K562 (cell line): Measurements from ENCODE around the gene MELK. TPM values are rescaled to one million over a fixed set of nuclear protein-coding genes. Genes with fewer than 3 reads are reported as not detected.
A peak's percentile ranks its signal among the peaks of the same experiment; 100 is the strongest.

Experiments used
- ATAC-seq: fragments of 200-7000 bp; cut with Tn5 transposase; 3 replicates; pipeline ENCODE4 v1.9.1; 2020; ENCODE audit warnings: moderate library complexity
- BruUV-seq: library from RNA; stranded (reverse); fragments of 400-500 nt; replicated peaks from 2 replicates; lab custom pipeline; 2021; lab: Mats Ljungman, UMichigan
- CTCF ChIA-PET: fragments of 300-600 bp; formaldehyde crosslinking; extraction: SDS; loops from one replicate; lab custom pipeline; 2021; ENCODE audit warnings: low intra/inter-chr PET ratio; lab: Yijun Ruan, JAX
- POLR2A ChIA-PET: fragments of 300-600, 350-650 bp; sonication (Branson Sonifier 250); formaldehyde crosslinking; extraction: SDS; loops from one replicate; lab custom pipeline; 2021; ENCODE audit warnings: antibody characterized with exemption, inconsistent platforms; lab: Yijun Ruan, JAX
- DNase-seq, 4 experiments: peaks; one replicate each; pipeline versions ENCODE4 v3.0.0 to v3.0.0-alpha.2; 2011 to 2018; ENCODE audit warnings: low spot score in 3 of 4, mixed read lengths in 3 of 4; ENCODE audit errors: extremely low read depth in 1 of 4
- FAIRE-seq: peaks from 2 replicates; lab custom pipeline; 2011; peaks lifted over from hg19 to GRCh38; lab: Jason Lieb, UNC
- H2AFZ ChIP-seq: 2 replicates; pipeline ENCODE4 v1.6.0; 2011; ENCODE audit warnings: low read depth, low read length, control low read depth, inconsistent platforms
- H3K27ac ChIP-seq: fragments of 200-600 bp; 3 replicates; pipeline ENCODE4 v1.8.0; 2011; ENCODE audit warnings: low read depth, mild to moderate bottlenecking, control low read depth, inconsistent platforms, low read length, moderate library complexity, mixed read lengths; ENCODE audit errors: extremely low read depth
- H3K27me3 ChIP-seq, 2 experiments: fragments of 300-600 bp in 1 of 2; 2 replicates in 1 of 2; 3 replicates in 1 of 2; pipeline versions ENCODE4 v1.6.0 to v1.8.0; 2011; ENCODE audit warnings: inconsistent platforms in 2 of 2, low read length in 2 of 2, mild to moderate bottlenecking in 1 of 2, mixed read lengths in 1 of 2, moderate library complexity in 1 of 2; ENCODE audit not compliant: control insufficient read depth in 2 of 2, insufficient read depth in 2 of 2
- H3K36me3 ChIP-seq: fragments of 300-600 bp; 3 replicates; pipeline ENCODE4 v1.8.0; 2011; ENCODE audit warnings: mild to moderate bottlenecking, low read length, inconsistent platforms; ENCODE audit not compliant: control insufficient read depth, insufficient read depth
- H3K4me1 ChIP-seq, 2 experiments: fragments of 200-600 bp in 1 of 2; replicated peaks in 1 of 2; 2 replicates in 1 of 2; 3 replicates in 1 of 2; pipeline versions ENCODE4 v1.5.1 to v1.8.0; 2011; ENCODE audit warnings: inconsistent platforms in 2 of 2, low read length in 2 of 2, mild to moderate bottlenecking in 1 of 2, mixed read lengths in 1 of 2, moderate library complexity in 1 of 2; ENCODE audit not compliant: control insufficient read depth in 2 of 2, insufficient read depth in 2 of 2
- H3K4me2 ChIP-seq: 2 replicates; pipeline ENCODE4 v1.6.1; 2011; ENCODE audit warnings: low read length, control low read depth, inconsistent platforms, mixed read lengths; ENCODE audit not compliant: insufficient read depth
- H3K4me3 ChIP-seq: fragments of 200-600 bp; sonication (generic), shearing (Covaris generic); 2 replicates; pipeline ENCODE4 v1.5.1; 2016; ENCODE audit warnings: control low read depth, inconsistent platforms
- H3K79me2 ChIP-seq: fragments of 200-600 bp; 3 replicates; pipeline ENCODE4 v1.8.0; 2011; ENCODE audit warnings: low read length, inconsistent platforms; ENCODE audit not compliant: control insufficient read depth, insufficient read depth
- H3K9ac ChIP-seq, 2 experiments: 2 replicates each; pipeline versions ENCODE4 v1.6.0 to v1.6.1; 2011; ENCODE audit warnings: low read depth in 2 of 2, low read length in 2 of 2, control low read depth in 1 of 2, inconsistent platforms in 1 of 2, mild to moderate bottlenecking in 1 of 2, mixed read lengths in 1 of 2; ENCODE audit not compliant: insufficient read depth in 1 of 2
- H3K9me1 ChIP-seq: one replicate; pipeline ENCODE4 v1.6.0; 2011; ENCODE audit warnings: inconsistent platforms, mild to moderate bottlenecking, low read length, moderate library complexity; ENCODE audit not compliant: control insufficient read depth, insufficient read depth
- H3K9me3 ChIP-seq: replicated peaks from 2 replicates; pipeline ENCODE4 v1.5.1; 2011; ENCODE audit warnings: low read depth, low read length, inconsistent platforms; ENCODE audit not compliant: control insufficient read depth, insufficient read depth
- H4K20me1 ChIP-seq: replicated peaks from 2 replicates; pipeline ENCODE4 v1.6.1; 2011; ENCODE audit warnings: low read length, inconsistent platforms, mixed read lengths; ENCODE audit not compliant: control insufficient read depth, insufficient read depth
- FOXA3 ChIP-seq, 2 experiments: fragments of 450-650 bp in 1 of 2; sonication (generic) in 1 of 2; formaldehyde crosslinking; IDR thresholded peaks in 1 of 2; conservative IDR thresholded peaks in 1 of 2; 2 replicates each; pipeline versions ENCODE4 v1.4.0 to v1.8.0; 2020 to 2022; ENCODE audit warnings: mild to moderate bottlenecking in 2 of 2, missing genetic modification reagents in 1 of 2
- GABPA ChIP-seq: fragments of 200-800 bp; sonication (Bioruptor generic); conservative IDR thresholded peaks from 2 replicates; pipeline ENCODE4 v1.6.1; 2016; ENCODE audit warnings: low read depth, missing genetic modification characterization, missing compliant biosample characterization
- LARP7 ChIP-seq: fragments of 450-650 bp; IDR thresholded peaks from 2 replicates; pipeline ENCODE4 v1.6.1; 2016
- TEAD1 ChIP-seq, 2 experiments: fragments of 450-650 bp in 1 of 2; sonication (generic) in 1 of 2; formaldehyde crosslinking; IDR thresholded peaks; 2 replicates each; pipeline versions ENCODE4 v1.4.0 to v1.8.0; 2020 to 2022; ENCODE audit warnings: mild to moderate bottlenecking in 2 of 2, missing genetic modification reagents in 1 of 2
- ZNF316 ChIP-seq: fragments of 450-650 bp; IDR thresholded peaks from 2 replicates; pipeline ENCODE4 v1.6.1; 2016
- WGBS: fragments of 100-300 bp; shearing (Covaris generic); methylation state at CpG from one replicate; pipeline ENCODE4 v1.1.6; 2016; ENCODE audit warnings: low coverage, mixed read lengths; ENCODE audit not compliant: insufficient coverage; ENCODE audit errors: missing lambda C conversion rate; 5-methylcytosine and 5-hydroxymethylcytosine counted together
- in situ Hi-C: fragments of 300-500 bp; cut with MboI; formaldehyde crosslinking; loops from 4 replicates; pipeline ENCODE4 v1.15.0; 2018; ENCODE audit warnings: inconsistent platforms, mixed read lengths
- intact Hi-C: fragments of 100-400 bp; cut with micrococcal nuclease; formaldehyde crosslinking; loops from 2 replicates; pipeline ENCODE4 v1.14.2; 2022
- polyA plus RNA-seq, 8 experiments: library from polyadenylated mRNA; depleted of rRNA in 4 of 8; stranded (reverse) in 5 of 8; unstranded in 3 of 8; fragments of >200 nt; fragmentation: Nextera tagmentation in 2 of 8; fragmentation: Illumina TruSeq in 1 of 8; extraction: Ambion mirVana in 2 of 8; extraction: Trizol in 1 of 8; gene quantifications; 2 replicates each; pipeline versions ENCODE4 v1.2.1 to v1.2.3, GENCODE V29; 2011 to 2014; ENCODE audit warnings: inconsistent platforms in 1 of 8, missing spikeins in 1 of 8
- total RNA-seq, 7 experiments: library from RNA; depleted of rRNA in 6 of 7; stranded (reverse); fragments of >200 nt in 6 of 7; fragmentation: Illumina TruSeq in 2 of 7; extraction: Trizol in 2 of 7; gene quantifications; 2 replicates each; pipeline versions ENCODE4 v1.2.1 to v1.2.3, GENCODE V29; 2011 to 2021; ENCODE audit warnings: low replicate concordance in 1 of 7
- TF ChIP-seq, protein P1 (sequence below), 3 experiments: IDR thresholded peaks in 2 of 3; conservative IDR thresholded peaks in 1 of 3; 2 replicates each; pipeline ENCODE4 v1.5.1; 2011 to 2012; ENCODE audit warnings: low read length in 3 of 3, mild to moderate bottlenecking in 3 of 3, control low read depth in 2 of 3, improper control_type of control experiment in 1 of 3, inconsistent platforms in 1 of 3, low read depth in 1 of 3, mixed read lengths in 1 of 3, moderate library complexity in 1 of 3; ENCODE audit not compliant: insufficient read depth in 2 of 3

The MELK gene
- total and polyA plus RNA-seq, 9 of the 15 experiments (the other 6 are each of a cell fraction or from before 2014, with no cell fraction given), result 33.3 to 57.3 (median 43.8) TPM

DNA sequence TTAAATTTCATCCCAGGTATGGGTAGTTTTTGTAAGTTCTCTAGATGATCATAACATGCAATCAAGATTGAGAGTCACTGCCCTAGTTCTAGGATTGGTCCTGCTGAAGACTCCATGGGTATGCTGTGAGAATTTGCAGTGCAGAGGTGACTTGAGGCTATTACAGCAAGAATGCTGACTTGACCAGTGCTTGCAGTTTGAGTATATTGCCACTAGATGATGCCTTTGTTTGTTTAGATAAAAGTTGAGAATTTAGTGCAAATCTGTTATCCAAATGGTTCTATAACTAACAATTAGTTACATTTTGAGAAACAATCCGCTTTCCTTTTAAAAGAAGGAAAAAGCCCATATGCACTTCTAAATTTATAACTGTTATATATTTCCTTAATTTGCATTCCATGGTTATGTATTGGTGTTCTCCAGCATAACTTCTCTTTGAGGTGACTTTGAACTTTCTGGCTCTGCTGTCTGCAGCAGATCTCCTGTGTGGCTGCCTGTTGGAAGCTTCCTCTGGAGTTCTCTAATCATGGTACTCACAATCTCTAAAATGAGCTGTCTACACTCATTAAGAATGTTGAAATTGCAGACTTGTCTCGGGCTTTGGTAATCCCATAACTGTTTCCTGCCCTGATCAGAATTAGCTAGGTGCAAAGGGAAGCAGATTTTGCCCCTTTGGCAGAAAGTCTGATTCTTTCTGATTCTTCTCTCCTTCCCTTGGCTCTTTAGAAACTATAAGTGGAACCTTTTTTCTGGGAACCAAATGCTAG is 24.9 kb downstream of the MELK start:
- FAIRE-seq, result peak; percentile 6
- Histone ChIP-seq H4K20me1 (no peaks in the 10 kb centered on the region), H3K9me3 (no peaks in the 10 kb centered on the region), H3K27me3 (no peaks in the 10 kb centered on the region), H3K4me3 (no peak overlapping the region), H3K36me3 (peaks cover 64% of the 10 kb centered on the region), H3K9ac (no peak overlapping the region), H3K4me2 (no peak overlapping the region), H3K79me2 (no peaks in the 10 kb centered on the region), H3K27ac (no peak overlapping the region), H2AFZ (no peak overlapping the region), H3K9me1 (no peaks in the 10 kb centered on the region), H3K4me1 (no peaks in the 10 kb centered on the region)
- in situ Hi-C loops, result no loop called here
- no TSS peak for BruUV-seq
- ATAC-seq, result peak; percentile 76
- ChIA-PET CTCF (interaction anchor here (0.7 to 1.2 kb wide), 2 partner anchors 75 to 132 kb away, joined by 3 to 4 read pairs; no protein-coding TSS in a partner anchor), POLR2A (interaction anchor here (1.3 kb wide), 1 partner anchor 21 kb away, joined by 4 read pairs; no protein-coding TSS in a partner anchor)
- WGBS, result 92% methylated on average over 2 of the region's 2 CpGs
- TF ChIP-seq TEAD1 (CRISPR knock-in tag; IDR thresholded peaks at IDR 0.05) (0 out of 4 replicates have a peak, but pooled peaks of 1 of the 2 experiments have one; percentile 41), ZNF316 (0 out of 2 replicates have a peak, but pooled peaks have one; percentile 8), GABPA (tag) (no peak), LARP7 (no peak), FOXA3 (CRISPR knock-in tag; conservative IDR thresholded peaks at IDR 0.05 in 1 of 2, IDR thresholded peaks at IDR 0.05 in 1 of 2) (peak in 1 of 2 experiments; percentile 43; a peak in 1 of 4 replicates)
- TF ChIP-seq, protein P1, sequence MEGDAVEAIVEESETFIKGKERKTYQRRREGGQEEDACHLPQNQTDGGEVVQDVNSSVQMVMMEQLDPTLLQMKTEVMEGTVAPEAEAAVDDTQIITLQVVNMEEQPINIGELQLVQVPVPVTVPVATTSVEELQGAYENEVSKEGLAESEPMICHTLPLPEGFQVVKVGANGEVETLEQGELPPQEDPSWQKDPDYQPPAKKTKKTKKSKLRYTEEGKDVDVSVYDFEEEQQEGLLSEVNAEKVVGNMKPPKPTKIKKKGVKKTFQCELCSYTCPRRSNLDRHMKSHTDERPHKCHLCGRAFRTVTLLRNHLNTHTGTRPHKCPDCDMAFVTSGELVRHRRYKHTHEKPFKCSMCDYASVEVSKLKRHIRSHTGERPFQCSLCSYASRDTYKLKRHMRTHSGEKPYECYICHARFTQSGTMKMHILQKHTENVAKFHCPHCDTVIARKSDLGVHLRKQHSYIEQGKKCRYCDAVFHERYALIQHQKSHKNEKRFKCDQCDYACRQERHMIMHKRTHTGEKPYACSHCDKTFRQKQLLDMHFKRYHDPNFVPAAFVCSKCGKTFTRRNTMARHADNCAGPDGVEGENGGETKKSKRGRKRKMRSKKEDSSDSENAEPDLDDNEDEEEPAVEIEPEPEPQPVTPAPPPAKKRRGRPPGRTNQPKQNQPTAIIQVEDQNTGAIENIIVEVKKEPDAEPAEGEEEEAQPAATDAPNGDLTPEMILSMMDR (IDR thresholded peaks at IDR 0.05 in 2 of 3, conservative IDR thresholded peaks at IDR 0.05 in 1 of 3; ENCODE audit: insufficient read depth in 2 of 3, low read depth in 1 of 3, low read length in 3 of 3), result peak; percentile 29 to 53 (median 53); a peak in 4 of 6 replicates
- peak in 3 of 4 experiments; percentile 11 to 32 (median 23) for DNase-seq
- intact Hi-C loops, result no loop called here
